Globus pallidus (tissue), 1 donor: ENCODE measurements around the gene TRIM16.
A peak's percentile ranks its signal among the peaks of the same experiment; 100 is the strongest.
"Not testable (repeated sequence)": the region's sequence is repeated elsewhere in the genome, so short reads cannot be mapped to it uniquely, and the experiment has no call there.

Experiments
- DNase-seq: peaks from one replicate; pipeline ENCODE4 v3.0.0-alpha.2; 2015; ENCODE audit warnings: low spot score

Gene TRIM16

DNA sequence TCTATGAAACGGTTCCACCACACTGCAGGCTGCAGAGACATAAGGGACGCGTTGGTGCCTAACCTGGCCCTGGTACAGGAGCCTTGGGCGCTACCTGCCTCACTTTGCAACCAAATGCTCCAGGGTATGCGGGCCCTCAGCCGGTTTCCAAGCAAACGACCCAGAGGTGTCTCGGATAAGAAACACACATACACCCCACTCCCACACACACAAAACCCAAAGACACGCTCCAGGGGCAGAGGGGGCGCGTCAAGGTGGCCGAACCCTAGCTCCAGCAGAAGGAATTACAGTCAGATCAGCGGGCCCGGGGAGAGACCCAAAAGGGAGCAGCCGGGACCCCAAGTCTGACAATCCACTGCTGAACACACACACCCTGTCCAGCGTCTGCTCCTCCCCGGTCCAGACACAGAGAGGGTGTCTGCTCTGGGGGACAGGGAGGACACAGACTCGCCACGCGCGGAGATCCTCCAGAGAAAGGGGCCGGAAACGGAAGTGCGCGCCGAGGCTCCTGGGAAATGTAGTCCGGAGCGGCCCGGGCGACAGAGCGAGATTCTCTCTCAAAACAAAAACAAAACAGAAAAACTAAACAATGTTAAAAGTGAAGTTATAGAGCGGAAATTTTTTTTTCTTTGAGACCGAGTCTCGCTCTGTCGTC lies at the start of gene TRIM16:
TRIM16 (minus strand) TSS at position 488 of the 655 bp plus-strand sequence. CDS start 32,702 bp downstream, outside the sequence.
- peak; percentile 70 for DNase-seq

DNA sequence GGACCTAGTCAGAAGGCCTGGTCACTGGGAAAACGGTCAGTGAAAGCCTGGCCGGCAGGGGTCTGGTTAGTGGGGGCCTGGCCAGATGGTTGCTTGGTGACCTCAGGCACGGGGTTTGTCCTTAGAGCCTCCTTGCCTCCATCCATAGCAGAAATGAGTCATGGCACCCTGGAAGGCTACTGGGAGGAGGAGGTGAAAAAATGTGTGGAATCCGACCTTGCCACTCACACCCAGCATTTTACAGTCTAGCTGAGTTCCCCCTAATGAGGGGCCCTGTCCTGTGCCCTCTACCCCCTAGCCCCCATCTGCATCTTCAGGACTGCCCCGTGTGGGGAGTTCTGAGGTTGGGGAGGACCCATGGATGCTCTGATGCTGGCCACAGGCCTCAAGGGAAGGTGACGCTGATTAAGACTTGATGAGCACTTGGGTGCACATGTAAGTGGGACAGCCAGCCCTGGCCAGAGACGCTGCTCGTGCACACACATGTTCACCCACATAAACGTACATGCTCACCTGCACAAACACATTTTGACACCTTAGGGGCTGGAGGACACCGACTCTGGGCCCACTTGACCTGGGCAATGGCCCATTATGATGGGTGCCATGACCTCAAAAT lies 49.2 kb upstream of the TRIM16 start:
- DNase-seq = not testable (repeated sequence)

DNA sequence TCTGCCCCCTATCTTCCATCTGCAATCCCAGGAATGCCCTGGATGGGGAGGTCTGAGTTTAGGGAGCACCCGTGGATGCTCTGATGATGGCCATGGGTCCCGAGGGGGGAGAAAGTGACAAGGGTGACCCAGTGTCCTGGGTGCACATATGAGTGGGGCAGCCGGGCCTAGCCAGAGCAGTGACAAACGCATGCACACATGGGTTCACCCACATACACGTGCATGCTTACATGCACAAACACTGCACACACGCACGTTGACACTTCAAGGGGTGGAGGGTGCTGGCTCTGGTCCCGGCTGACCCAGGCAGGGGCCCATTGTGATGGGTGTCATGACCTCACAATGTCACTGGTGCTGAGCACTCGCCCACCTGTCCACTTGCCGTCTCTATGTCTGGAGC lies 47.8 kb upstream of the TRIM16 start, which contains the start of gene TBC1D26:
TBC1D26 (plus strand) TSS at position 384 of the 400 bp plus-strand sequence. CDS start 3,066 bp downstream, outside the sequence.
- not testable (repeated sequence) for DNase-seq

DNA sequence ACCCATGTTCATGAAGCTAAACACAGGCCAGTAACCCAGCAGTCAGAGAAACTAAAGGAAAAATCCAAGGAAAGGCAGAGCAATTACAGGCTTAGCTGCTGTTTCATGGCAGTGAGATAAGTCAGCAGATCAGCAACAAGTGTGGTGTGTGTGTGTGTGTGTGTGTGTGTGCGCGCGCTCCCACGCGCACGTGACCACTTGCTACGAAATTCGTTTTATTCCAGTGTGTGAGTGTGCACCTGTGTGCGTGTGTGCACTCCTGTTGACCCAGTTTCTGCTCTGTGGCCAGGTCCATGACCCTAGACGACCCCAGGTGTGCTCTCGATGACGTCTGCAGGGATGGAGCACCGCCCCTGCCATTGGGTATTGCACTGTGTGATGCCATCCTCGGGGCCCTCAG lies 46.4 kb upstream of the TRIM16 start:
- DNase-seq = not testable (repeated sequence)

DNA sequence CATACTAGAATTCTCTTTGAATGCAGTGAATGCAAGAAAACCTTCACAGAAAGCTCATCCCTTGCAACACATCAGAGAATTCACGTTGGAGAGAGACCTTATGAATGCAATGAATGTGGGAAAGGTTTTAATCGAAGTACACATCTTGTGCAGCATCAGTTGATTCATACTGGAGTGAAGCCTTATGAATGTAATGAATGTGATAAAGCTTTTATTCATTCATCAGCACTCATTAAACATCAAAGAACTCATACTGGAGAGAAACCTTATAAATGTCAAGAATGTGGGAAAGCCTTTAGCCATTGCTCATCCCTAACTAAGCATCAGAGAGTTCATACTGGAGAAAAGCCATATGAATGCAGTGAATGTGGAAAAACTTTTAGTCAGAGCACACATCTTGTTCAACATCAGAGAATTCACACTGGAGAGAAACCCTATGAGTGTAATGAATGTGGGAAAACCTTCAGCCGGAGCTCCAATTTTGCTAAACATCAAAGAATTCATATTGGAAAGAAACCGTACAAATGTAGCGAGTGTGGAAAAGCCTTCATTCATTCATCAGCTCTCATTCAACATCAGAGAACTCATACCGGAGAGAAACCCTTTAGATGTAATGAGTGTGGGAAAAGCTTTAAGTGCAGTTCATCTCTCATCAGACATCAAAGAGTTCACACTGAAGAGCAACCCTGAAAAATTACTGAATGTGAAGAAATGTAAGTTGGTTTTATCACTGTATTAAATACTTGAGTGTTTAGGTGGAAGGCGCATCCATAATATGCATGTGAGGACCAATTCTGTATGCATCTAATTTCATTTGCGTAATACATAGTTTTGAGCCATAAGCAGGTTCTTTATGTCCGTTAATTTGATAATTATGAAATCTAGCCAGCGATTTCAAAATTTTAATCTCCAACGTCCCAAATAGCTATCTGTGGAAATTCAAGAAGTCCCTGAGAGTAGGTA lies 32.8 kb upstream of the TRIM16 start:
- DNase-seq = not testable (repeated sequence)

DNA sequence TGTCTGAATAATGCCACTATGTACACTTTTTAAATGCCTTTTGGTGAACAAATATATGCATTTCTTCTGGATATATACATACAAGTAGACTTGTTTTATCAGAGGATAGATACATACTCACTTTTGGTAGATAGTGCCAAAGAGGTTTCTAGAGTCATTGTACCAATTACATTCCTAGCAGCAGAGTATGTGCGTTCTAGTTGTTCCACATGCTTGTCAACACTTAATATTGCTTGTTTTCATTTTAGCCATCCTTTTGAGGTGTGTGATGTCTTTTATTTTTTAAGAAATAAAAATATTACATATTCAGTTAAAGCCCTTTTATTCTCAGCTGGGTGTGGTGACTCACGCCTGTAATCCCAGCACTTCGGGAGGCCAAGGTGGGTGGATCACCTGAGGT lies 24.8 kb upstream of the TRIM16 start:
- DNase-seq = not testable (repeated sequence)

DNA sequence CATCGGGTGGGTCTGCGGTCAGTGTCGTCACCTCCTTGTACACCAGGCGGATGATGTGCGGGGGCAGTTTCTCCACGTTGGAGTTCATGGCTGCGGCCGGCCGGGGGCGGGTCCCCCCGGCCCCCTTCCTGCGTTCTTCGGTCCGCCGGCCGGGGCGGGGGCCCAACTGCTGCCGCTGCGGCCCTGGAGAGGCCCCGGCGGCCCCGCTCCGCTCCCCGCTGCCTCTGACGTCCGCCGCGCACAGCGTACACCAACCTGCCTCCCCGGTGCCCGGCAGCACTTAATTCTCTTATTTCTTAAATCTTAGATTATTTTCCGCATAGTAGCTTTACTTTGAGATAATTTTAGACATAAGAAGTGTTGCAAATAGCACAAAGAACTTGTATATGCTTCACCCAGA lies 20.7 kb upstream of the TRIM16 start:
- DNase-seq = not testable (repeated sequence)

DNA sequence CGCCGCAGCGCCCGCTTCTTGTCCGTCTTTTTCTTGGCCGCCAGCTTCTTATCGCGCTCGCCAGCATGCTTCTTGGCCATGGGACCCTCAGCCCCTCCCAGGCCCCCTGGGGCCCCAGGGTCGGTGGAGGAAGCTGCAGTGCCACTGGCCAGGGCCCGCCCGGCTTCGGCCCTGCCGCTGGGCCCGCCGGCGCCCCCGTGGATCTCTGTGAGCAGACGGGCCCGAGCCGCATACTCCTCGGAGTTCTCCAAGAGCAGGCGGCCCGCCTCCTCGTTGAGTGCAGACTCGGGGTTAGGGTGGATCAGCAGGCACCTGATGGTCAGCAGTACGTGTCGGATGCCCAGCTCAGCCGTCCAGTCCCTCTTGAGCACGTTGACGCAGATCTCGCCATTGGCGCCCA lies 20.1 kb upstream of the TRIM16 start:
- not testable (repeated sequence) for DNase-seq

DNA sequence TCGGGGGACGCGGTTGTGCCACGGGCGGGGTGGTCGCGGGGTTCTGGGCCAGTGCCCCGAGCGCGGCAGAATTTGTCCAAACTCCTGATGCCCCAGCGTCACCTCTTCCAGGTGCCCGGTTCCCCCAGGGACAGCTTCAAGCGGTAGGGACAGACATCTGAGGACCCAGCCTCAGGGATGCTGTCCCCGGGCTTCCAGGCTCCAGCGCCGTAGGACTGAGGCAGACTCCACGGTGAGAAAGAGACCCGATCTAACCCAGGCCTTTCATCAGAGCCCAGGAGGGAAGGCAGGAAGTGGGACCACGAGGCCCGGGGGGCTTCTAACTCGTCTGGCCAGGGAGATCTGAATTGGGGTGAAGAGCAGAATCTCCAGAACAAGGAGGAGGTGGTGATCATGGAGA lies 15.8 kb upstream of the TRIM16 start:
- not testable (repeated sequence) for DNase-seq

DNA sequence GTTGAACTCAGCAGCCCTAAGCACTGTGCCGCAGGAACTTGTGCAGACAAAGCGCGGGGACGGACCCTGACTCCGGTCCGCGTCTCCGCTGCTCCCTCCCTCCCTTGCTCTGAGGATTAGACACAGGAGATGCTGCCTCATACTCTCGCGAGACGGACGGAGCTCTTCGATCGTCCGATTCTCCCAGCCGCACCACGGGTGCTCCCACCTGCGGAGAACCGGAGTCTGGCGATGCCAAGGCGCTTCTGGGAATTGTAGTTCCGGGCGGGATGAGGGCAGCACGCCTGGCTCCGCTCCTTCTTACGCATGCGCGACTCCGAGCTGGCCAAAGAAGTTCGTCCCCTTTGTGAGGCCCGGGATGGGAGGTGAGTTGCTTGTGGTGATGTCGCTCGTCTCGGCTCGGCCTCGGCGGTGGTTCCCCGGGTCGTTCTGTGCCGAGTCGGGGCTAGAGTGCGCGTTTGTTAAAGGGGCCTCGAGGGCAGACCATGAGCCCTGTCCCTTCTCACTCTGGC lies 15.4 kb upstream of the TRIM16 start, which contains the start of gene ZNF286A:
ZNF286A (plus strand) TSS at position 340 of the 512 bp plus-strand sequence. CDS start 578 bp downstream, outside the sequence.
- DNase-seq = peak; percentile 99

DNA sequence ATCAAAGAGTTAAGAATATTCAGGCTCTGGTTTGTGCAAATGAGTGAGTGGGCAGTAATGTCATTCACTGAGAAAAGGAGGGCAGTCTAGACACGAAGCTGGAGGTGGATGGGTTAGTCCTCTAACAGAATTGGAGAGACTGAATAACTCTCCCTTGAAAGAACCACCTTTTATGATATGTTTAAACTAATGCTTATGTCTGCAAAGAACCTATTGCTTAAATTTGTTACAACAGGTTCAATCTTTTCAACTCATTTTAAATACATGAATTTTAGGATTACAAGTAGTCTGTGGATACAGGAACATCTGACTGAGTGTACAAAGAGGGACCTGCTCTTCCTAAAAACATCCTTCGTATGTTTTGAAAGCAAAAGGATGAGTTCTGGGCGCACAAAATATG lies 14.9 kb upstream of the TRIM16 start:
- not testable (repeated sequence) for DNase-seq

DNA sequence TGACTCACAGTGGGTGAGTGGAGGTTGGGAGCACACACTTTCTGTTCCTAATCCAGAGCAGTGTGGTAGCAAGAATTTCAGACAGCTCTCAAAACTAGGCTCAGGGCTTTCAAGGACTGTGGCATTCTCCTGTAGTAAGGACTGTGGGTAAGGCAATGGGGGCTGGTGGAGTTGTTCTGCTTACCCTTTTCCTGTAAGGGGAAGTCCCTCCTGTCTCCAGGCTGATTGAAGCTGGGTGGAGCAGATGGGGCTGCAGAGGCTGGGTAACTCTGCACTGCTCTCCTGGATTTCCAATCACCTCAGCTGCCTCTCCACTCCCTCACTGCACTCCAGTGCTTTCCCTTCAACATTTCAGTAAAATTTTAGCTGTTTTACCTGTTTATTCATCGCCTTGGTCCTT lies 3.4 kb upstream of the TRIM16 start:
- DNase-seq = not testable (repeated sequence)

DNA sequence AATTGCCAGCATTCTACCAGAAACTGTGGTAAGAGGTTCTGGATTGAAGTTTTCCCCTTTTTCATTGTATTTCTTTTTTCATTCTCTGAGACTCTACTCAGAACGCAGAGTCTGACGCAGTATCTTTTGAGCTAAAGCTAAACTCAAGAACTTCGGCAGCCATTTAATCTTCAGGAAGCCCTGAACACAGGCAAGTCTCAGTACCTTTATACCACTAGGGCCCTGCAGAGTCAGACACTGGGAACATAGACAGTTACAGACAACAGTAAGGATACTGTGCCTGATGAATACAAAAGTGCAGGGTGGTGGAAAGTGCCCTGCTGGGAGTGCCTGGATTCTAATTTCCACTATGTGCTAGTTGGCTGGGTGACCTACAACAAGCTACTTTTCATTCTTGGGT lies 976 bp downstream of the TRIM16 start:
- DNase-seq = not testable (repeated sequence)

DNA sequence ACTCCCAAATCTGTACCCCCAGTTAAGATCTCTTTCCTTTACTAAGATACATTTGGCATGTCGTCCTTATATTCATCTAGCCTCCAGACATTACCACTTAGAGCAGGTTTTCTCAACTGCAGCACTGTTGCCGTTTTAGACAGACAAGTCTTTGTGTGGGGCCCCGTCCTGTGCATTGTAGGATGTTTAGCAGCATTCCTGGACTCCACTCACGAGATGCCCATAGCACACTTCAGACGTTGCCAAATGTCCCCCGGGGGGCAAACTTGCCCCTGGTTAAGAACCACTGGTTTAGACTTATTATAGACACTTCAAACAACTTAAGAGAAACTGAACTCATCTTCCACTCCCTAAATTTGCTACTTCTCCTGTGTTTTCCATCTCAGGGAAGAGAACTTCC lies 8.1 kb downstream of the TRIM16 start:
- not testable (repeated sequence) for DNase-seq

DNA sequence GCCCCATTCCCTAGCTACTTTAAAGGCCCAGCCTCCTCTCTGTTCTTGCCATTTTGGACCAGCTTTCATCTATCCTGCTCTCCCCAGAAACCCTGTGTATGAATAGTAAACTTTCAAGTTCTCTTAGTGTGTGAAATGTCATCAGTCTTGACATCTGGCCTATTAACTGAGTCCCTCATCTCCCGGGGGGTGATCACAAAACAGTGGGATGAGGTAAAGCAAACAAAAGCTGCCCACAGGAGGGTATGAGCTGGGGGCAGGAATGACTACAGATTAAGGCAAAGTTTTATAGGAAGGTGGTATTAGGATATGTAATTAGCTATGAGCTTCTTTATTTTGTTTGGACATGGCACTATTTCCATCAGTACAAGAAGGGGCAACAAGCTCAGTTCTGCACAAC lies 9.5 kb downstream of the TRIM16 start:
- not testable (repeated sequence) for DNase-seq

DNA sequence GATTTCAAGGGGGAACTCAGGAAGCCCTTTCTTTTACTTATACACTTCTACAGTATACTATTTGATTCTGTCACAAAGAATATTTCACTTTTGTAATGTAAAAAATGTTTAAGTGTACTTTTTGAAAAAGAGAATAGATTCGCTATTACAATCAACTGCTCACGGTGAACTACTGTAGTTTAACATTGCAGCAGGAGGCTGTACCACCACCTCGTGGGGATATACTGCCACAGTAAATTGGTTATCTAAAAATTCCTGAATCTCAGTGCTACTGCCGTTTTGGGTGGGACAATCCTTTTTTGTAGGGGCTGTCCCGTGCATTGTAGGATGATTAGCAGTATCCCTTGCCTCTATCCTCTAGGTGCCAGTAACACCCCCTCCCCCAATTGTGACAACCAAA lies 14.6 kb downstream of the TRIM16 start:
- not testable (repeated sequence) for DNase-seq

DNA sequence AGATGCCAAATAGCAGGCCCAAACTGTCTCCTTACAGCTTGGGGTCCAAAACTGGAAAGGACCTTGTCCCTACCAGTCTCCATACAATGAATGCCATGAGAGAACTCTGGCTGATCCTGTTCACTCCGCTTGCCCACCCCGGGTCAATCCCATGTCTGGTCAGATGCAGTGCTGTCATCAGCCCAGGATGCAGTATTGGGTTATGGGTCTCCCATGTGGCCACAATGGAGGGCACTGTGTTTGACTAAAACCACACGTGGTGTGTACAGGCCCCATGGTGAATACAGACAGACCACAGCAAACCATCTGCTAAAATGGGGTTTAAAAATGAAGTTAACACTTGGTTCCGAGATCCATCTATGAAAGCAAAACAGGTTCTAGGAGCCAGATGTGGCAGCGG lies 20.4 kb downstream of the TRIM16 start:
- DNase-seq = no peak

DNA sequence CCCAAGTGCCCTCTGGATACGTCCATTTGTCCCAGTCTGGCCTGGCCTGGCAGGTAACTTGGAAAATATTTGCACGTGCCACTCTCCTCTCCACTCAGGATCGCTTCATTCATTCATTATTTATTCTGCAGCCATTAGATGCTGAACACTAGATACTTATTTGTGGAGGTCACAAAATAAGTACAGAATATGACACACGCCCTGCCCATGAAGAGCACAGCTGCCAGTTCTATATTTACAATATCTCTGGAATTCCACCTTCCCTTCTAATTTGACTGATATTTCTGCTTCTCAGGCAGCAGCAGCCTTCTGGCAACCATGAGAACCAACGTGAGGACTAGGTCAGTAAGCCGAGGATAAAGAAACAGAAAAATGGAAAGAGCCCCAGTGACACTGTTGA lies 20.9 kb downstream of the TRIM16 start:
- no peak for DNase-seq

DNA sequence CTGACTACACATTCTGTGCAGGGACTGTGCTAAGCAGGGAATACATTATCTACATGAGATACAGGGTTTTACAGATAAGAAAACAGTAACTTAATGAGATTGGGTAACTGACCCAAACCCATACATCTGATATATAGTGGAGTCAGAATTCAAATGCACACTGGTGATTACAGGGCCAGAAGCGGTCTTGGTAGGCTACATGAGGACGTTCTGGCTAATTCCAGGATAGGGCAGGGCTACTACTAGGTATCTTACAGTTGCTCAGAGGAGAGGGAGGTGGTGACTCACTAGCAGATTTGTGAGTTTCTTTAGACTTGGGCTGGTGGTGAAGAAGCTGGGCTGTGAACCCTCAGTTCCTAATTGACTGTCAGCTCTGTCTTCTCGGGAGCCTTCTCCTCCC lies 21.4 kb downstream of the TRIM16 start:
- no peak for DNase-seq

DNA sequence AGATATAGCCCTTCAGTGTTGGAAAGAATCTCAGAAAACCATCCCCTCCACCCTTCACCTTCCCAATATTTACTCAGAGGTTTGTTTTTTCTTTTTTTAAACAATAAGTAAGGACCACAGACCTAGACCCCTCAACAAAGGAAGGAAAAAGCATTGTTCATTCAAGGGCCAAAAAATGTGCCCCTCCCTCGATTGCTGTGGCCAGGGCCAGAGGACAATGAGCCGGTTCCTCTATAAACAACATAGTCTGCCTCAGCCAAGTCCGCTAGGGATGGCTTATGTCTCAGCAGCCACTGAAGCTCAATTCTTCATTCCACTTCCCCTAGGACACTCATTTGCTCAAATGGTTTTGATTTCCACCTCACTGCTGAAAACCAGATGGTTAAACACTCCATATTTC lies 24.0 kb downstream of the TRIM16 start:
- no peak for DNase-seq

DNA sequence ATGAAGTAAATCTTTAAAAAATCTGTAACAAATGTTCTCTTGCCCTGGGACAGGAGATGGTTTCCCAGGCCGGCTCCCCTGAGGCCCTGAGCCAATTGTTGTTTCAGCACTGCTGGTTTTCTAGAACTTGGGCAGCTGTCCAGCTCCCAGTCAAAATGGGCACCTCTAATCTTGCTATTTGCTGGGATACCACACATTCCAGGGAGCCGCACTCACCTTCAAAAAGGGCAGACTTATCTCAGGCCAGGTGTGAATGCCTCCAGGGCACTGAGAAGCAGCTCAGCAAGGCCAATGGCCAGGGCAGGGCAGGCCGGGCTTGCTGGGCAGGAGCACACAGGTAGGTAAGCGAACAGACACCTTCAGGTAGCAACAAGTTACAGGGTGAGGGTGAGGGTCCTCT lies 24.4 kb downstream of the TRIM16 start:
- no peak for DNase-seq

DNA sequence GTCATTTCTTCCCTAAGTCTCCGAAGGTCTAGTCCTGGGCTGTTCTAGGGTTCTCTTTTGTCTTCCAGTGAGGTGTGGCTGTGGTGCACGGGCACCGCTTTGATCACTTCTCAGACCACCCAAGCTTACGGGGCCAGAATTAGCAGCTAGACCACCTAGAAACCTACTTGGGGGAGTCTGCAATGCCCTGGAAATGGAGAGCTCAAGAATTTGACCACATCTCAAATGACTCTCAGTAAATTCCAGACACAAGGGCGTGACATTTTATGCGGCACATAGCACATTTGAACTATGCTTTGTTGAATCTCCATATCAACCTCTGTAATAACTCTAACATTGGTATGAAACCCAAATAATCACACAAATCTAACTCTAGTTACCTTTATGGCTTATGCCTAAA lies 24.9 kb downstream of the TRIM16 start:
- DNase-seq = no peak
